HepG2 (cell line): ENCODE data around the gene PSMB2. TPM values are rescaled to one million over a fixed set of nuclear protein-coding genes. Genes with fewer than 3 reads are reported as not detected.

Source experiments
- ATAC-seq: fragments of 200-7000 bp; cut with Tn5 transposase; 3 replicates; pipeline ENCODE4 v1.9.1; 2020; ENCODE audit warnings: mild to moderate bottlenecking, moderate library complexity
- BruUV-seq: library from RNA; stranded (reverse); fragments of 400-500 nt; replicated peaks from 2 replicates; lab custom pipeline; 2021; lab: Mats Ljungman, UMichigan
- CTCF ChIA-PET: fragments of 300-600 bp; formaldehyde crosslinking; extraction: SDS; loops from one replicate; lab custom pipeline; 2021; ENCODE audit warnings: low total read pairs, inconsistent platforms, low intra/inter-chr PET ratio; lab: Yijun Ruan, JAX
- POLR2A ChIA-PET: fragments of 350-600 bp; sonication (Branson Sonifier 250); formaldehyde crosslinking; loops from one replicate; lab custom pipeline; 2020; ENCODE audit warnings: antibody characterized with exemption, inconsistent platforms; lab: Yijun Ruan, JAX
- DNase-seq: peaks from one replicate; pipeline ENCODE4 v3.0.0-alpha.2; 2015; ENCODE audit warnings: low spot score
- FAIRE-seq: peaks from 3 replicates; lab custom pipeline; 2011; peaks lifted over from hg19 to GRCh38; lab: Jason Lieb, UNC
- H2AFZ ChIP-seq: one replicate; pipeline ENCODE4 v1.6.1; 2011; ENCODE audit warnings: low read length, inconsistent platforms
- H3K27ac ChIP-seq: fragments of 300-600 bp; 3 replicates; pipeline ENCODE4 v1.8.0; 2011; ENCODE audit warnings: mixed run types, mild to moderate bottlenecking, mixed read lengths, low read length, inconsistent platforms; ENCODE audit not compliant: insufficient read depth; ENCODE audit errors: extremely low read length
- H3K27me3 ChIP-seq, 2 experiments: fragments of 200-600 bp in 1 of 2; 2 replicates in 1 of 2; 3 replicates in 1 of 2; pipeline versions ENCODE4 v1.6.0 to v1.8.0; 2011; ENCODE audit warnings: low read length in 2 of 2, mild to moderate bottlenecking in 2 of 2, moderate library complexity in 2 of 2, inconsistent platforms in 1 of 2; ENCODE audit not compliant: insufficient read depth in 2 of 2, control insufficient read depth in 1 of 2
- H3K36me3 ChIP-seq, 2 experiments: fragments of 200-600 bp in 1 of 2; replicated peaks in 1 of 2; 2 replicates in 1 of 2; 3 replicates in 1 of 2; pipeline versions ENCODE4 v1.5.1 to v1.8.0; 2011; ENCODE audit warnings: low read length in 2 of 2, inconsistent platforms in 1 of 2; ENCODE audit not compliant: insufficient read depth in 2 of 2, control insufficient read depth in 1 of 2
- H3K4me1 ChIP-seq: 2 replicates; pipeline ENCODE4 v1.5.1; 2012; ENCODE audit warnings: low read length, inconsistent platforms; ENCODE audit not compliant: insufficient read depth
- H3K4me2 ChIP-seq: 2 replicates; pipeline ENCODE4 v1.6.0; 2011; ENCODE audit warnings: low read depth, low read length, inconsistent platforms
- H3K4me3 ChIP-seq, 3 experiments: fragments of 200-600 bp in 1 of 3; sonication (generic), shearing (Covaris generic) in 1 of 3; replicated peaks in 1 of 3; 2 replicates each; pipeline ENCODE4 v1.5.1; 2011 to 2016; ENCODE audit warnings: low read length in 3 of 3, inconsistent platforms in 2 of 3, low read depth in 2 of 3, mild to moderate bottlenecking in 2 of 3, control low read depth in 1 of 3, mixed read lengths in 1 of 3; ENCODE audit not compliant: insufficient read depth in 1 of 3
- H3K79me2 ChIP-seq: one replicate; pipeline ENCODE4 v1.6.1; 2011; ENCODE audit warnings: low read length, inconsistent platforms; ENCODE audit not compliant: insufficient read depth
- H3K9ac ChIP-seq: 2 replicates; pipeline ENCODE4 v1.6.0; 2011; ENCODE audit warnings: mild to moderate bottlenecking, low read depth, low read length, inconsistent platforms; ENCODE audit not compliant: insufficient read depth
- H3K9me3 ChIP-seq: 2 replicates; pipeline ENCODE4 v1.5.1; 2012; ENCODE audit warnings: mild to moderate bottlenecking, low read length
- H4K20me1 ChIP-seq: 2 replicates; pipeline ENCODE4 v1.6.0; 2011; ENCODE audit warnings: inconsistent platforms, mild to moderate bottlenecking, low read length, moderate library complexity; ENCODE audit not compliant: insufficient read depth
- ARID3A ChIP-seq: IDR thresholded peaks from 2 replicates; pipeline ENCODE4 v1.6.1; 2012; ENCODE audit warnings: low read depth, low read length, improper control_type of control experiment
- HMGXB4 ChIP-seq, 2 experiments: sonication (generic) in 1 of 2; formaldehyde crosslinking in 1 of 2; IDR thresholded peaks; 2 replicates each; pipeline versions ENCODE4 v1.4.0 to v1.6.1; 2018 to 2020; ENCODE audit warnings: missing genetic modification reagents in 2 of 2, borderline replicate concordance in 1 of 2, low read depth in 1 of 2, mild to moderate bottlenecking in 1 of 2, missing biosample characterization in 1 of 2
- KDM2A ChIP-seq: sonication (generic); formaldehyde crosslinking; IDR thresholded peaks from 2 replicates; pipeline ENCODE4 v1.4.0; 2020; ENCODE audit warnings: low read depth, missing genetic modification reagents, borderline replicate concordance
- PTBP1 ChIP-seq: fragments of 200-400 bp; formaldehyde crosslinking; IDR thresholded peaks from 2 replicates; pipeline ENCODE4 v1.6.1; 2018; ENCODE audit warnings: low read length, low read depth; ENCODE audit not compliant: poor library complexity, severe bottlenecking
- RARG ChIP-seq: sonication (generic); formaldehyde crosslinking; IDR thresholded peaks from 2 replicates; pipeline ENCODE4 v1.4.0; 2020; ENCODE audit warnings: low read depth, mild to moderate bottlenecking, missing genetic modification reagents
- SALL1 ChIP-seq: sonication (generic); formaldehyde crosslinking; IDR thresholded peaks from 2 replicates; pipeline ENCODE4 v1.8.0; 2022; ENCODE audit warnings: mild to moderate bottlenecking, missing genetic modification reagents
- SMC3 ChIP-seq: IDR thresholded peaks from 2 replicates; pipeline ENCODE4 v1.6.1; 2011; ENCODE audit warnings: low read length, improper control_type of control experiment
- TEAD3 ChIP-seq: optimal IDR thresholded peaks from 2 replicates; pipeline ENCODE3; 2016; ENCODE audit warnings: borderline replicate concordance
- THAP7 ChIP-seq: sonication (generic); formaldehyde crosslinking; IDR thresholded peaks from 2 replicates; pipeline ENCODE4 v1.8.1; 2023; ENCODE audit warnings: mild to moderate bottlenecking, missing genetic modification reagents
- TOE1 ChIP-seq: sonication (generic); formaldehyde crosslinking; IDR thresholded peaks from 2 replicates; pipeline ENCODE4 v1.4.0; 2020; ENCODE audit warnings: mild to moderate bottlenecking, missing genetic modification reagents
- ZNF205 ChIP-seq: IDR thresholded peaks from 2 replicates; pipeline ENCODE4 v1.6.1; 2018; ENCODE audit warnings: missing biosample characterization, missing genetic modification reagents
- ZNF282 ChIP-seq: fragments of 450-650 bp; IDR thresholded peaks from 2 replicates; pipeline ENCODE4 v1.6.1; 2018; ENCODE audit not compliant: partially characterized antibody
- ZNF850 ChIP-seq: sonication (generic); formaldehyde crosslinking; conservative IDR thresholded peaks from 2 replicates; pipeline ENCODE4 v1.9.0; 2021; ENCODE audit warnings: mild to moderate bottlenecking, missing genetic modification reagents
- WGBS: methylation state at CpG from one replicate; pipeline ENCODE4 v1.1.6; 2017; ENCODE audit warnings: low lambda C conversion rate; 5-methylcytosine and 5-hydroxymethylcytosine counted together
- in situ Hi-C: cut with HindIII; loops from 2 replicates; pipeline ENCODE4 v1.10.0; 2017; ENCODE audit warnings: low pct_unique_long_range_greater_than_20kb; ENCODE audit not compliant: extremely low pct_ligation_motif_present
- intact Hi-C: fragments of 100-400 bp; cut with micrococcal nuclease; formaldehyde crosslinking; loops from one replicate; pipeline ENCODE4 v1.10.0; 2022; ENCODE audit not compliant: unreplicated experiment
- polyA plus RNA-seq, 8 experiments: library from polyadenylated mRNA; depleted of rRNA in 3 of 8; stranded (reverse) in 7 of 8; unstranded in 1 of 8; fragments of >200 nt; fragmentation: Illumina TruSeq in 4 of 8; extraction: Trizol in 4 of 8; gene quantifications; 2 replicates each; pipeline versions ENCODE4 v1.2.1 to v1.2.3, GENCODE V29; 2011 to 2016; ENCODE audit warnings: low read depth in 4 of 8, missing spikeins in 1 of 8, mixed read lengths in 1 of 8; ENCODE audit not compliant: insufficient read depth in 1 of 8
- total RNA-seq, 5 experiments: library from RNA; depleted of rRNA; stranded (reverse); fragments of >200 nt; fragmentation: Illumina TruSeq; extraction: Trizol; gene quantifications; 2 replicates each; pipeline ENCODE4 v1.2.3, GENCODE V29; 2016; ENCODE audit warnings: low read depth in 1 of 5

Gene PSMB2
- total and polyA plus RNA-seq, 2 of the 13 experiments (the other 11 are each of a cell fraction or from before 2014, with no cell fraction given), result 60.6 to 62.2 TPM

GRCh38 chr1:35569936-35570335, 71.4 kb downstream of the PSMB2 start:
- Histone ChIP-seq H3K27ac (no peak overlapping the region), H2AFZ (no peak overlapping the region), H3K36me3 (peaks cover 0 to under 1% of the 10 kb centered on the region in 2 experiments; a peak in 2 of 5 replicates), H3K9ac (no peak overlapping the region), H3K79me2 (no peaks in the 10 kb centered on the region), H3K4me1 (peaks cover 12% of the 10 kb centered on the region), H3K9me3 (no peaks in the 10 kb centered on the region), H3K27me3 (peaks cover 0 to 10% of the 10 kb centered on the region in 2 experiments; a peak in 1 of 5 replicates), H3K4me2 (no peak overlapping the region), H4K20me1 (no peaks in the 10 kb centered on the region), H3K4me3 (no peak overlapping the region)
- intact Hi-C loops, result loop anchor here (1.0 kb wide), 3 partner anchors 145 to 204 kb away; no protein-coding TSS in a partner anchor
- 13% methylated on average over 1 of the region's 1 CpG for WGBS
- CTCF ChIA-PET, result interaction anchor here (1.4 to 2.2 kb wide), 3 partner anchors 145 to 205 kb away, joined by 4 to 20 read pairs (median 12); no protein-coding TSS in a partner anchor
- ATAC-seq, result no peak
- POLR2A ChIA-PET, result no interaction called here
- TF ChIP-seq ZNF850 (no peak), ZNF282 (no peak), PTBP1 (no peak), TOE1 (CRISPR knock-in tag) (no peak), THAP7 (CRISPR knock-in tag) (no peak)
- in situ Hi-C loops, result loop anchor here (5.0 kb wide), 1 partner anchor 147 kb away; the partner anchor contains the start of gene C1orf216
- DNase-seq, result no peak
- no TSS peak for BruUV-seq
- FAIRE-seq, result no peak

- no peak overlapping the region for H3K27ac ChIP-seq
- H3K36me3 ChIP-seq, result peaks cover 0 to 5% of the 10 kb centered on the region in 2 experiments; a peak in 2 of 5 replicates
- H3K9ac ChIP-seq, result no peak overlapping the region
- no TSS peak for BruUV-seq
- no peak overlapping the region for H3K4me3 ChIP-seq
- no peaks in the 10 kb centered on the region for H3K9me3 ChIP-seq
- POLR2A ChIA-PET, result interaction anchor here (1.0 to 1.2 kb wide), 2 partner anchors 13 to 146 kb away, joined by 4 read pairs; partner anchors contain the start of gene KIAA0319L
- CTCF ChIA-PET, result interaction anchor here (1.2 to 2.2 kb wide), 6 partner anchors 77 to 206 kb away, joined by 3 to 20 read pairs (median 10); no protein-coding TSS in a partner anchor
- peaks cover 0 to 10% of the 10 kb centered on the region in 2 experiments; a peak in 1 of 5 replicates for H3K27me3 ChIP-seq
- DNase-seq (peak; percentile 60), ATAC-seq (peak; percentile 62), FAIRE-seq (peak; percentile 96)
- 28% methylated on average over 4 of the region's 4 CpGs for WGBS
- no peak overlapping the region for H2AFZ ChIP-seq
- intact Hi-C loops (loop anchor here (1.0 kb wide), 3 partner anchors 146 to 205 kb away; no protein-coding TSS in a partner anchor), in situ Hi-C loops (loop anchor here (5.0 kb wide), 1 partner anchor 148 kb away; the partner anchor contains the start of gene C1orf216)
- 0 out of 2 replicates have a peak, but pooled peaks cover 5% of the 10 kb centered on the region for H3K4me1 ChIP-seq
- no peaks in the 10 kb centered on the region for H4K20me1 ChIP-seq
- no peaks in the 10 kb centered on the region for H3K79me2 ChIP-seq
- H3K4me2 ChIP-seq, result no peak overlapping the region
- peak; percentile 27 to 35; a peak in 1 of 4 replicates for TF ChIP-seq HMGXB4 (CRISPR knock-in tag; IDR thresholded peaks at IDR 0.05; ENCODE audit: borderline replicate concordance in 1 of 2, low read depth in 1 of 2)
- TF ChIP-seq ZNF205 (CRISPR knock-in tag), result 0 out of 2 replicates have a peak, but pooled peaks have one; percentile 43
- peak; percentile 96 for TF ChIP-seq SMC3
- peak; percentile 53 for TF ChIP-seq TEAD3 (CRISPR knock-in tag)
- peak; percentile 53; the same call in 1 of the 2 replicates for TF ChIP-seq SALL1 (CRISPR knock-in tag)
- peak; percentile 60; the same call in 1 of the 2 replicates for TF ChIP-seq KDM2A (CRISPR knock-in tag)
- TF ChIP-seq RARG (CRISPR knock-in tag), result no peak
- 0 out of 2 replicates have a peak, but pooled peaks have one; percentile 21 for TF ChIP-seq ARID3A
These were observed 72.3 kb downstream of the PSMB2 start for GRCh38 chr1:35568975-35569395.
